Colonic mucosa (tissue), 4 donors: ENCODE results near the gene MFSD11. TPM values are rescaled to one million over a fixed set of nuclear protein-coding genes. Genes with fewer than 3 reads are reported as not detected.
A peak's percentile ranks its signal among the peaks of the same experiment; 100 is the strongest.
"Not testable (repeated sequence)": the region's sequence is repeated elsewhere in the genome, so short reads cannot be mapped to it uniquely, and the experiment has no call there.

Source experiments
- DNase-seq: peaks from one replicate; pipeline ENCODE4 v3.0.0-alpha.2; 2020
- H3K27ac ChIP-seq: fragments of 200-600 bp; one replicate; pipeline ENCODE4 v1.8.0; 2021
- H3K27me3 ChIP-seq: fragments of 200-600 bp; one replicate; pipeline ENCODE4 v1.8.0; 2021
- H3K36me3 ChIP-seq: fragments of 200-600 bp; one replicate; pipeline ENCODE4 v1.8.0; 2021
- H3K4me1 ChIP-seq: fragments of 200-600 bp; one replicate; pipeline ENCODE4 v1.8.0; 2021; ENCODE audit warnings: mild to moderate bottlenecking
- H3K4me3 ChIP-seq: fragments of 200-600 bp; one replicate; pipeline ENCODE4 v1.8.0; 2021
- H3K9ac ChIP-seq, 2 donors: one replicate each; pipeline ENCODE4 v1.7.0; 2013; ENCODE audit warnings: control low read depth in 2 of 2, low read depth in 2 of 2, low read length in 2 of 2
- H3K9me3 ChIP-seq: fragments of 200-600 bp; one replicate; pipeline ENCODE4 v1.8.0; 2021
- CTCF ChIP-seq: fragments of 200-600 bp; IDR thresholded peaks from one replicate; pipeline ENCODE4 v1.8.0; 2022; ENCODE audit warnings: antibody characterized with exemption, mild to moderate bottlenecking
- intact Hi-C: fragments of 100-400 bp; cut with DNase I; formaldehyde crosslinking; loops from one replicate; pipeline ENCODE4 v1.14.1; 2022
- total RNA-seq, 2 donors: library from RNA; stranded (reverse); fragmentation: NEBNext Ultra II Directional in 1 of 2; extraction: Animal tissue kit (Norgen Biotek cat#: 25700) in 1 of 2; gene quantifications; one replicate each; pipeline ENCODE4 v1.2.1, GENCODE V29; 2021
- donor health status: healthy.
- donor health status: DM: no; HTN: no; CAD: no.
- donor health status: DM: no; HTN: no; CAD: no.

MFSD11 gene
- total RNA-seq, 2 donors from 2014 or later: 24.9 to 38.9 TPM

- Histone ChIP-seq H3K9me3 (no peaks in the 10 kb centered on the region), H3K27me3 (no peaks in the 10 kb centered on the region), H3K4me1 (no peaks in the 10 kb centered on the region), H3K36me3 (no peaks in the 10 kb centered on the region), H3K27ac (no peak overlapping the region), H3K4me3 (no peak overlapping the region), H3K9ac (no peak overlapping the region)
- peak; percentile 12 for DNase-seq
- intact Hi-C loops: no loop called here
- TF ChIP-seq CTCF: no peak
These were observed 43.4 kb downstream of the MFSD11 start for GRCh38 chr17:76781056-76781982.

- no peaks in the 10 kb centered on the region for H3K4me1 ChIP-seq
- H3K4me3 ChIP-seq: no peak overlapping the region
- no peak overlapping the region for H3K9ac ChIP-seq
- H3K27ac ChIP-seq: no peak overlapping the region
- no peak for DNase-seq
- intact Hi-C loops: no loop called here
- no peaks in the 10 kb centered on the region for H3K36me3 ChIP-seq
- no peaks in the 10 kb centered on the region for H3K27me3 ChIP-seq
- H3K9me3 ChIP-seq: no peaks in the 10 kb centered on the region
- no peak for TF ChIP-seq CTCF
These were observed 45.2 kb downstream of the MFSD11 start for GRCh38 chr17:76783146-76783545.

GRCh38 chr17:76784926-76785325 is 47.0 kb downstream of the MFSD11 start:
- intact Hi-C loops: no loop called here
- no peak for TF ChIP-seq CTCF
- H3K4me1 ChIP-seq: no peaks in the 10 kb centered on the region
- no peak overlapping the region for H3K9ac ChIP-seq
- H3K9me3 ChIP-seq: no peaks in the 10 kb centered on the region
- no peaks in the 10 kb centered on the region for H3K36me3 ChIP-seq
- H3K27ac ChIP-seq: no peak overlapping the region
- no peak overlapping the region for H3K4me3 ChIP-seq
- no peak for DNase-seq
- no peaks in the 10 kb centered on the region for H3K27me3 ChIP-seq

GRCh38 chr17:76787866-76788265 is 49.9 kb downstream of the MFSD11 start:
- H3K36me3 ChIP-seq, H3K9me3 ChIP-seq, H3K4me1 ChIP-seq, H3K4me3 ChIP-seq, H3K27ac ChIP-seq, intact Hi-C loops, H3K27me3 ChIP-seq, H3K9ac ChIP-seq, DNase-seq: not testable (repeated sequence)

- no peaks in the 10 kb centered on the region for H3K9me3 ChIP-seq
- no peak for DNase-seq
- H3K4me1 ChIP-seq: no peaks in the 10 kb centered on the region
- no peaks in the 10 kb centered on the region for H3K27me3 ChIP-seq
- H3K36me3 ChIP-seq: no peaks in the 10 kb centered on the region
- intact Hi-C loops: no loop called here
- H3K9ac ChIP-seq: no peak overlapping the region
- no peak overlapping the region for H3K27ac ChIP-seq
- no peak for TF ChIP-seq CTCF
- H3K4me3 ChIP-seq: no peak overlapping the region
These were observed 51.4 kb downstream of the MFSD11 start for GRCh38 chr17:76789235-76789788.
